A172 (cell line): ENCODE measurements around the gene PRRT1. TPM values are rescaled to one million over a fixed set of nuclear protein-coding genes. Genes with fewer than 3 reads are reported as not detected.
"Not testable (repeated sequence)": the region's sequence is repeated elsewhere in the genome, so short reads cannot be mapped to it uniquely, and the experiment has no call there.

ENCODE experiments used
- DNase-seq: peaks from one replicate; pipeline ENCODE4 v3.0.0-alpha.2; 2015; ENCODE audit warnings: low spot score
- total RNA-seq: library from RNA; depleted of rRNA; stranded (reverse); fragments of >200 nt; shearing (Covaris generic); gene quantifications from 2 replicates; pipeline ENCODE4 v1.2.3, GENCODE V29; 2014; rRNA removed

Gene PRRT1
- not detected in 2 replicates for total RNA-seq

DNA sequence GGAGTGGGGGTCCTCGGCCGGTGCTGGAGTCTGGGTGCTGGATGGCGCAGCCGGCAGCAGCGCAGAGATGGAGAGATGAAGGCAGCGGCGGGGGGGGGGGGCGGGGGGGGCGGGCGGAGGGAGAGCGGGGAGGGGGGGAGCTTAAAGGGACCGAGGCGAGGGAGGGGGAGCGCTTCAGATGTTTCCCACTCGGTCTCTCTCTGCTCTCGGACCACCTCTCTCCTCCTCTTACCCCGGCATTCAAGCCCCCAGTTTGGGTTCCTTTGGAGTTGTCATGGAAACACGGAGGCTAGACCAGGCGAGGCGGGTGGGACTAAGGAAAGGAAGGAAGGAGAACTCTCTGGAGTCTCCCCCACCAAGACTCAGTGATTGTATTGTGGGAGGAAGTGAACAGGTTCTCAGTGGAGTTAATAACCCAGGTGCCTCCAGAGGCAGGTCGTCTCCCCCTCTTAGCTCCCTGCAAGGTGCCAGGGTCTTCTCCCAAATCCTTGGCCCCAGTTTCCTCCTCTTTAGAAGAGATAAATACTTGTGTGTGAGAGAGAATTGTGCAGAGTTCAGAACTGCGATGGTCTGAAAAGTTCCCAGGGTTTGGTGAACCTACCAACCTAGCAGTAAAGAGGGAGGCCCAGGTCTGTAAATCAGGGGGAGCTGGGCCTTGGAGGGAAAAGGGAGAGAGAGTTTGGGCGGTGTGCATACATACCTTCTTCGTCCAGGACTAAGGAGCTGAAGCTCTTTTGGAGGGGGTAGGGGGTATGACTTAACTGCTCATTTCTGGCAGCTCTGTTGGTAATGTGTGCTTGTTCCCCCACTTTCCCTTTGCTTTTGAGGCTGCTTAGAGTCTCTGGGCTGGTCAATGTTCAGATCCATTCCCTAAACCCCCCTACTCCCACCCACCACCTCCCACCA is at the start of gene PRRT1:
Gene PRRT1, minus strand, starts transcription at position 77 of the 906 bp plus-strand sequence. CDS start 112 bp downstream, outside the sequence.
- no peak for DNase-seq

DNA sequence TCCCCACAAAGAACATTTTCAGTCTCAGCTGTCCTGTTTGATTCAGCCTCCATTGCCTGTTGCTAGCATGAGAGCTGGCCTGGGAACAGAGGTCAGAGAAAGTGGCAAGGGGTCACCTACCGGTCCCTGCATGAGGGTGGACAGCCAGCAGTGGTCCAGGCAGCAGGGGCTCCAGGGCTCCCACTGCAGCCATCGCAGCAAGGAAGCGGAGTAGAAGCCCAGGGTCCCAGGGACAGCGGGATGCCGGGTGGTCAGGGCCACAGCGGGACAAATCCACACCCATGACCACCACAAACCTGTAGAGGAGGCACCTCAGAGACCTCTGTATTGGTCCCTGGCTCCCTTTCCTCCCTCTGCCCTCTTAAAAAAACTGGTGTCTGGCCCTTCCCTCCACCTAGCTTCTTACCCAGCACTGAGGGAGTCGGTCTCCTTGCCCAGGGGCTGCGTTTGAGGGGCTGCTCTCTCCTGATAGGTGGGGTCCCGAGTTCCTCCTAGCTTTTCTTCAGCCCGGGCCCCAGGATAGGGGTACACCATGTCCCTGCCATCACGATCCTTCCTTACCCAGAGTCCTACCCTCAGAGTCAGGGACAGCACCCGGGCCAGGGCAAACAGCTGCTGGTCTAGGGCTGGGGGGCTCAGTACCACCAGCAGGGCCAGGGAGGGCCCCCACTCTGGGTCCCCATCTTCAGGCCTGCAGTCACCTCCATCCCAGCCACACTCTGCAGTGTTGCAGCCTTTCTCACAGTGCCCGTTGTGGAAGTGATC is 49.2 kb upstream of the PRRT1 start:
- DNase-seq: no peak

DNA sequence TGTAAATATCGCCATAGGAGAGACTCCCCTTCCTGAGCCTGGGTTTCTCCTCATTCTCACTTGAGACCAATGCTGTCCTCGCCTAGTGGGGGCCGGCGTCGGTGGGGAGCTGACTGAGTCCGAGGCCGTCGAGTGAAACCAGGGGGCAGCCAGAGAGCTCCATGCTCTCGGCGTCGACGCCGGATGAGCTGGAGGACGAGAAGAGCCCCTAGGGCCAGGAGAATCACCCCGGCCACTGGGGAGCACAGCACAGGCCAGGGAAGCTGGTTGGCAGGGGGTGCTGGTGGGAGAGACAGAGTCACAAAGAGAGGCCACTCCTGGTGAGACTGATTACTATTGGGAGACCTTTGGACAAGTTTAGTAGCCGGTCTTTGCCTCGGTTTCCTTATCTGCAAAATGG is 47.1 kb upstream of the PRRT1 start:
- no peak for DNase-seq

DNA sequence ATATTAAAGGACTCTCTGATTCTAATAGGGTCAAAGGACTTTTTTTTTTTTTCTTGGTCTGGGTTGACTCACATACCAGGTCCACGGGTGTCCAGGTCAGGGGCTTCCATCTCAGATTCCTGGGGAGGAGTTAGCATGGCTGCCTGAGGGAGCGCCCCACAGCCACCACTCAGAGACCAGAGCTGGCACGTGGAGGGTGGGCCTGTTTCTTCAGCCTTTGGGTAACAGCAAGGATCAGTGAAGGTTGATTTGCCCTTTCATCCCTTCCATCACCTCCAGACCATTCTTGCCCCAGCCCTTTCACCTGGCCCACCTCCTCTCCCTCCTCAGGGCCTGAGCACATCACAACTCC is 46.6 kb upstream of the PRRT1 start:
- no peak for DNase-seq

DNA sequence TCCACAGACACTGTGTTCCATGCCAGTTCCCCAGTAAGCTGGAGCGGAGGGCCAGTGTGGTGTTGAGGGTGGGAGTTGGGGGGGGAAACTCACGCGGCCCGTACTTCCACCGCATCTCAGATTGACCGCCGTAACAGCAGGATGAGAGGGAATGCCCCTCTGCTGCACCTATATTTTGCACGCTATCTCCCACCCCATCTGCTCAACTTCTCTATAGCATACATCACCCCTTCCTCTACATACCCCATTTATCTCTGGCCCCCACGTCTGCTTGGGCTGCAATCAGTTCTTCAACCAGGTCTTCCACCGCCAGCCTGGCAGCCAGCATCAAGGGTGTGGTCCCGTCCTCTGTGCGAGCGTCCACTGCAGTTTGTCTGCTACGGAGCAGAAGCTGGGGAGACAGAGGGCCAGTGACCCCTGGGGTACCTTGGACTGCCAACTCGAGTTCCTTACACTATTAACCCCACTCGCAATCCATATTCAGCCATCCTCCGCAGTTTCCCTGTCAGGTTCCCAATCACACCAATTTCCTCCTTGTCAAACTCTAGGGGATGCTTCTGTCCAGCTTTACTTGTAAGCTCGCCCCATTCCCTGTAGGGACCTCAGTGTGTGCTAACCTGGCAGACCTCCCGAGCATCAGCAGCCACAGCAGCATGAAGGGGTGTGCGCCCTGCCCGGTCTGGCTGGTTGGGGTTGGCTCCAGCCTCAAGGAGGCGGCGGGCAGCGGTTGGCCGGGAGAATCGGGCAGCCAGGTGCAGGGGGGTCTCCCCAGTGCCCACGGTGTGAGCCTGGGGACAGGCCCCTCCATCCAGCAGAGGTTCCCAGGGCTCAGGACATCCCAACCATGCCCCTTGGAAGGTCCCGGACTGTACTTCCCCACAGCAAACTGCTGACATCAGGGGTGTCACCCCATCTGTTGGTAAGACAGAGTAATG is 45.2 kb upstream of the PRRT1 start:
- DNase-seq: no peak

DNA sequence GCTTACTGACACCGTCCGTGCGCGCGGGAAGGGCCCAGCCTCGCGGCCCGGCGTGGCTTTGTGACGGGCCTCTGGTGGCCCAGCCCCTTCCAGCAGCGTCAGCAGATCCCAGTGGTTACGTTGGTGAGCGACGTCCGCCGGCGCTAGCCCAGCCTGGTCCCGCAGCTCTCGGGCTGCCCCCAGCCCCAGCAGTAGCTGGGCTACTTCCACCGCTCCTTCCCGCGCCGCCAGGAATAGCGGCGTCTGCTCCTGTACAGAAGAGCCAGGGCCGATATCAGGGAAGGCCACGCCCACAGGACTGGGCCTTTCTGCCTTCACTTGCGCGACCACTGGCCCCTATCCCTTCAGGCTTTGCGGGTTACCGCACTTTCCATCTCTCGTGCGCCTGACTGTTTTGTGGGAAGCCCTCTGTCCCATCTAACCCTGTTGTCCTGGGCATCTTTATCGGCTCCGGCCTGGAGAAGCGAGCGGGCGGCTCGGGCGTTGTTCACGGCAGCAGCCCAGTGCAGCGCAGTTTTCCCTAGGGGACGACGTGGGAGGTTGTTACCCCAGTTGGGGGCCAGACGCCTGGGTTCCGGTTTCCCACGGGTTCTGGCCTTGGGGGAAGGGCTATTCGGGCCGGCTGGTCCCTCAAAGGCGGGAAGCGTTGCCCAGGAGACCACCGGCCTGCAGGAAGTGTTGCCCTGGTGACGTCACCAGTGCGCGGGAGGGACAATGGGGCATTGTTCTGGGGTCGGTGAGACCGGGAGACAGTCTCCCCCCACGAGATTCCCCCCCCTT is 44.4 kb upstream of the PRRT1 start:
- peak; percentile 74 for DNase-seq

DNA sequence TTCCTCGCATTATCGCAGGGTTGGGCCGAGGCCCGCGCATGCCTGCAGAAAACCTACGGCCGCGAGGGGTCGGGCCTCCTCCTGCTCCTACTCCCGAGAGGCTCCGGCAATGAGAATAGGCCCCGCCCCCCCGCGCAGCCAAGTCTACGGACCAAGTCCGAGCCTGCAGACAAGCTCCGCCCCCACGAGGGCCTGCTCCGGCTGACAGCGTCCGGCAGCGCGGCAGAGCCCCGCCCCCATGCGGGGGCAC is 43.8 kb upstream of the PRRT1 start:
- DNase-seq: peak; percentile 99

DNA sequence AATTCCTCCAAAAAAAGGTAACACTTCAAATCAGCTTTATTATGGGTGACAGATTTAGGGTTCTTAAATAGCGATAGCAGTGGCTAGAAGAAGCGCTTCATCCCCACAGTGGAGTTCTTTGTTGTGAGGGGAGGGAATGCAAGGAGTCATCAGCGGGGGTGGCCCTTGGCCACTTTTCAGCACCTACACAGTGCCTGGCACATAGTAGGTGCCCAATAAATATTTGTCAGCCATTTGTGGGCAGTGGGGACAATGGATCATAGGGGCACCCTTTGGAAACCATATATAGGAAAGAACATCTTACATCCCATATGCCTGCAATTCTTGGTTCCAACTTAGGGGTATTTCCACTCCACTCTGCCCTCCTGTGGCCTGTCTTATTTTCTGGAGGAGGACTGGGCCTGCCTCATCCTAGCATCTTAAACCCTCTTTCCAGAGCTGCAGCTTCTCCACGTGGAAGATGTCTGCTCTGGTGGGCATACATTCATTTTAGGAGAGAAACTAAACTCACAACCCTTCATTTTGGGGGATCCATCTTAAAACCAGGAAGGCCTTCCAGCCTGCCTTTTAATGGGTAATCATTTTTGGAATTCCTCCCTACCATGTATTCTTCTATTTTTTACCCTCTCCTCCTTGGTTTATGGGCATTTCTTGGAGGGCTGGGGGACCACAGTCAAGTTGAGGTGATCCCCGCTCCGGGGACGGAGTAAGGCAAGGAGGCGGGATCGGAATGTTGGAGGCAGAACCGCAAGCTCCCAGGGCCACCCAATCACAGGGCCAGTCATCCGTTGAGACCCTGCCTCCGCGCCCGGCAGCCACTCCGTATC is 43.3 kb upstream of the PRRT1 start:
- peak; percentile 59 for DNase-seq

DNA sequence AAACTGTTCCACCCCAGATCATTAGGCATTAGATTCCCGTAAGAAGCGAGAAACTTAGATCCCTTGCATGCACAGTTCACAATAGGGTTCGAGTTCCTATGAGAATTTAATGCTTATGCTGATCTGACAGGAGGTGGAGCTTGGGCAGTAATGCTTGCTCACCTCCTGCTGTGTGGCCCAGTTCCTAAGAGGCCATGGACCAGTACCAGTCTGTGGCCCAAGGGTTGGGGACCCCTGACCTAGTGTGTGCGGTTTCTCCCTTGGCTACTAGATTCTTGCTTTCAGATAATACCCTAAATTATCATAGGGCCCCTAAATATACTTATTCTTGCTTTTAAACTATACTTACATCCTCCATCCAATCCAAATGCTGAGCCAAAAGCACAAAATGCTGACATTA is 42.6 kb upstream of the PRRT1 start:
- DNase-seq: no peak

DNA sequence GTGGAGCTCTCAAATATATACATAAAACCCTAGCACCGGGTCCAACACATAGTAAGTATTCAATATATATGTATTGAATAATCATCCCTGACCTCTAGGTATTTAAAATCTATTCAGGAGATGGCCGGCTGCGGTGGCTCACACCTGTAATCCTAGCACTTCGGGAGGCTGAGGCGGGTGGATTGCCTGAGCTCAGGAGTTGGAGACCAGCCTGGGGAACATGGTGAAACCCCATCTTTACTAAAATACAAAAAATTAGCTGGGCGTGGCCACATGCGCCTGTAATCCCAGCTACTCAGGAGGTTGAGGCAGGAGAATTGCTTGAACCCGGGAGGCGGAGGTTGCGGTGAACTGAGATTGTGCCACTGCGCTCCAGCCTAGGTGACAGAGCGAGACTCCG is 41.4 kb upstream of the PRRT1 start:
- not testable (repeated sequence) for DNase-seq

DNA sequence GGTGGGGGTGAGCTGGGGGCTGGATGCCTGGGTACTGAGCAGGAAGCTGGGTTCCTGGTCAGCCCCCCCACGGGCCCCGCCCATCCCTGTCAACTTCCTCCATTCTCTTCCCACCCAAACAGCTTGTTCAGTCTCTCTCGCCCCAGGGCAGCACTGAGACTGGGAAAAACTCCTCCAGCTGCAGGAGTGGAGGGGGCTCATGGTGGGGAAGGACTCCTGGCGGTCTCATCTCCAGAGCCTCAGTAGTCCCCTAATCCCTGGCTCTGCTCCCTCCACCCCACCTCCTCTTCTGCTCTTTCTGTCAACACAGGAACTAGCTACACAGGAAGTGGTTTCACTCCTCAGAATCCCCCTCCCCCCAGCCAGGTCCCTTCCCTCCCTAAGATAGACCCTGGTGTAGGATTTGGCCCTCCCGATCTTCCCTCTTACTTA is 40.9 kb upstream of the PRRT1 start, which contains the start of gene GPSM3:
Gene GPSM3, minus strand, starts transcription at position 36 of the 432 bp plus-strand sequence. CDS start 130 bp downstream, outside the sequence.
- peak; percentile 32 for DNase-seq

DNA sequence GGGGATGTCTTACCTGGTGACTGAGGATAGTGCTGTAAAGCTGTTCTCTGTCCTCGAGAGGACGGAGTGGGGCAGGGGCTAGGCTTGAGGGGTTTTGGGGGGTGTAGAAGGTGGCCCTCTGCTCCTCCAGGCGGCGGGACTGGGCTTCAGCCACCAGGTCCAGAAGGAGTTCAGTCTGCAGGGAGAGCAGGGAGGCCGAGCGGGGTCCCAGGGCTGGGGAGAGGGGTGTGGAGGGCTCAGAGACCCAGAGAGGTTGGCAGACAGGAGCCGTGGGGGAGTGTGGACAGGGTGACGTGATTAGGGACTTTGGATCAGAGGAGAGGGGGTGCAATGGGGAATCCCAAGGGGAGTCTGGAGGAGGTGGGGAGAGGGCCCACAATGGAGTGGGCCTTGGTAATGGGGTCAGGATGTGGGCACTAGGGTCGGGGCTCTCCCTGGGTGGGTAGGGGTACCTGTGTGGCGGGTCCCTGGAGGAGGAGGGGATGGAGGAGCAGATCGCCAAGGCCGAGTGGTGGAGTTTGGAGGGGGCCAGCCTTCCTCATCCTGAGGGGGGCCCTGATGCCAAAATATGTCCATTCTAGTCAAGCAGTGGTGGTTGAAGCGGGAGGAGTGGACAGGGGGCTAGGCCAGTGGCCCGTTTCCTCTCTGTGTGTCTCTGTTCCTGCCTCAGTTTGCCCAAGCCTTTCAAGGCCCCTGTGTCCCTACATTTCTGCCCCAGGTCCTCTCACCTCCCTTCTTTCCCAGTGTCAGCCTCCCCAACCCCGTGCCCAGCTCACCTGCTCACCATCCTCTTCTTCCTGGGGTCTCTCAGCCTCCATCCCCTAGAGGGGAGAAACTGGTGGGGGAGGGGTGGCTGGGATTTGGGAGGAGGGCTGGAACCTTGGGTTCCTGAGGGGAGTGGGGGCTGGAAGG is 40.2 kb upstream of the PRRT1 start:
- no peak for DNase-seq

DNA sequence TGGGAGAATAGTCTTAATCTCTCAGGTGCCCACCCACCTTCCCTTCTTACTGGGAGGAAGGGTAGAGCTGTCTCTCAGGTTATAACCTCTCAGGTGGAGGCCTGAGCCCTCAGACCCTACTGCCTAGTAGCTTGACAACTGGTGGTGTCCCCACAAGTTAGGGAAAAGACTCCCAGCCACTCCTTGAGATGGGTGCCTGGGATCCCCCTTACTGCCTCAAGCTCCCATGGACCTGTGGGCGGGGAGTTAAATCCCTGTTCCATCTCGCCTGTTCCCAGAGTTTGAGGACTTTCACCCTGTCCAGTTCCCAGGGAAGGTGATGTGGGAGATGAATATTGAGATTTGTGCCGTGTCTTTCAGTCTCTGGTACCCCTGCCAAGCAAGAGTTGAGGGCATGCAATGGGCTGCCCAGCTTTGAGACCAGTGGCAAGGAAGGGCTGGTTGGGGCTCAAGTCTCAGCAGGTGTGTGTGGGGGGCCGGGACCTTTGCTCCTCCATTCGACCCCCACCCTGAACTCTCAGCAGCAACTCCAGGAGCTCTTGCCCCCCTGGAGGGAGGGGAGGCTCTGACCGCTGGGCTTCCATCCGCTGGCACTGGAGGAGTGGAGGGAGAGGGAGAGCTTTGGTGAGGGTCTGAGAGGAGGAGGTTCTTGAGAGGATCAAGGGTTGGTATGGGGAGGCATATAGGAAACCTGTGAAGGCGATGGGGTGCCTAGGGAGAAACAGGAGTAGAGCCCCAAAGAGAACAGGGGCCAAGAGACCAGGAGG is 39.4 kb upstream of the PRRT1 start:
- no peak for DNase-seq

DNA sequence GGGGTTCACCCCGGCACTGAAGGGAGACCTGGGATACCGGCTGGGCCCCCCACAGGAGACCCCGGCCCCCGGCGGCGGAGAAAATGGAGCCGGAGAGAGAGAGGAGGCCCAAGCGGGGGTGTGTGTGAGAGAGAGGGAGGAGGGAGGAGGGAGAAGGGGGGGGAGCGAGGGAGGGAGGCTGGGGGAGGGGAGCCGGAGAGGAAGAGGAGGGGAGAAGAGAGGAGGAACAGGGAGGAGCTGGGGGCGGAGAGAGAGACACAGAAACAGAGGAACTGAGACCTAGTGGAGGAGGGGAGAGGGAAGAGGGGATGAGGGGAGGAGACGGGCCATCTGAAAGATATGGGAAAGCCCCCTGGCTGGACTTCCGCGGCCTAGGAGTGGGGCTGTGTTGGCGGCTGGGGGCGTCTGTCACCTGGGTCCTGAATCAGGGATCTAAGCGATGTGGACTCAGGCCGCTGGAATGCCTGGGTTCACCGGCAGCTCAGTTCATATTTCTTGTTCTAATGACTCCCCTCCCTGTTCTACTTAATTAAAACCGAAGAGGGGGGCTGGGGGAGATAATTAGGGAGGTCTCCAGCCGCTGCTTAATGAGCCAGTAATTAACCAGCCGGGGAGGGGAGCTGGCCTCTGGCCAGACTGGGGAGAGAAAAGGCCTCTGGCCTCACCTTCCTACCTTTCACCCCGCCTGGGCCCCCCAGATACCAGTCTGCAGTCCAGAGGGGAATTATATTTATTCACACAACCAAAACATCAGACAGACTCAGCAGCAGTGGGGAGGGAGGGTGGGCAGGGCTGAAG is 38.5 kb upstream of the PRRT1 start, which contains the start of gene PBX2:
Gene PBX2, minus strand, starts transcription at position 149 of the 798 bp plus-strand sequence. CDS start 287 bp downstream, outside the sequence.
- DNase-seq: peak; percentile 88

DNA sequence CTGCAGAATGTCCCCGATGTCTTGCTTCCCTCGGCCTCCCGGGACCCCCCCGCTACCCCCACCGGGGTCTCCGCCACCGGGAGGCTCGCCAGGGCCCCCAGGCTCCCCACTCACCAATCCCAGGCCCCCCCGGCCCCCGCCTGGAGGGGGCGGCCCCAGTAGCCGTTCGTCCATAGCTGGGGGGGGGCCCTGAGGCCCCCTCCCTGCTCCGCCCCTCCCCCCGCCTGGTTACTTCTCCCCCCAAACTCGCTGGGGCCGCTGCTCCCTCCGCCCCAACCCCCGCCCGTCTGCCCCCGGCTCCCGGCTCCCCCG is 38.0 kb upstream of the PRRT1 start:
- no peak for DNase-seq

DNA sequence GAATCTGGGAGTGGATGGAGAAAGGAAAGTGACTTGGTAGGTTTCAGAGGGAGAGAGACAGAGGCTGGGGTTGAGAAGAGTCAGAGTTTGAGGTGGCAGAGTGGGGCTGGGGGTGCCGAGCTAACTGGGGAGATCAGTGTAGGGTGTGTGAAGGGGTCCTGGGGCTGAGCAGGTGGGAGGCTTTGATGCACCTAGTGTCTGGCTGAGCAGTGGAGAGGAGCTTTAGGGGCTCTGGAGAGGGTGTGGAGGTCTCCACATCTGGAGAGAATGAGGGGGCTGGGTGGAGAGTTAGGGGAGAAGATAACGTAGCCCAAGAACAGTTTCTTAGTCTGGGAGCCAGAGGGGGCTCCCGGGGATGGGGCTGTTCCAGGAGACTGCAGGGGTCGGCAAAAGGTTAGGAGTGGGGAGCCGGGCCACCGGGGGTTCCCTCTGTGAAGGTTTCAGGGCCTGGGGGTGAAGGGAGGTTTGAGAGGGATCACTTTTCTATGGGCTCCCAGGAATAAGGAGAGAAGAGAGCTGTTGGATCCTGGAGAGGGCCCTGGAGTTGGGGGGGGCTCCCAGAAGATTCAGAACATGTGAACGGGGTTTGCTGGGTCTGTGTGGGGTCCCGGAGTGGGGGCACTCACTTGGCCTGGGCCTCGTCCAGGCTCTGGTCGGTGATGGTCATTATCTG is 37.5 kb upstream of the PRRT1 start:
- DNase-seq: no peak
